Fibroblast of pulmonary artery (primary cell): ENCODE measurements around the gene CEBPA.

Source experiments
- DNase-seq: peaks from one replicate; pipeline ENCODE4 v3.0.0-alpha.2; 2010; ENCODE audit warnings: low read depth
- H3K4me3 ChIP-seq: replicated peaks from 2 replicates; pipeline ENCODE4 v1.5.1; 2011; ENCODE audit warnings: low read depth, mild to moderate bottlenecking, control low read depth, low read length, moderate library complexity
- CTCF ChIP-seq: IDR thresholded peaks from 2 replicates; pipeline ENCODE4 v1.5.1; 2011; ENCODE audit warnings: mild to moderate bottlenecking, control low read depth, low read length, inconsistent platforms; ENCODE audit errors: missing control alignments

CEBPA gene

DNA sequence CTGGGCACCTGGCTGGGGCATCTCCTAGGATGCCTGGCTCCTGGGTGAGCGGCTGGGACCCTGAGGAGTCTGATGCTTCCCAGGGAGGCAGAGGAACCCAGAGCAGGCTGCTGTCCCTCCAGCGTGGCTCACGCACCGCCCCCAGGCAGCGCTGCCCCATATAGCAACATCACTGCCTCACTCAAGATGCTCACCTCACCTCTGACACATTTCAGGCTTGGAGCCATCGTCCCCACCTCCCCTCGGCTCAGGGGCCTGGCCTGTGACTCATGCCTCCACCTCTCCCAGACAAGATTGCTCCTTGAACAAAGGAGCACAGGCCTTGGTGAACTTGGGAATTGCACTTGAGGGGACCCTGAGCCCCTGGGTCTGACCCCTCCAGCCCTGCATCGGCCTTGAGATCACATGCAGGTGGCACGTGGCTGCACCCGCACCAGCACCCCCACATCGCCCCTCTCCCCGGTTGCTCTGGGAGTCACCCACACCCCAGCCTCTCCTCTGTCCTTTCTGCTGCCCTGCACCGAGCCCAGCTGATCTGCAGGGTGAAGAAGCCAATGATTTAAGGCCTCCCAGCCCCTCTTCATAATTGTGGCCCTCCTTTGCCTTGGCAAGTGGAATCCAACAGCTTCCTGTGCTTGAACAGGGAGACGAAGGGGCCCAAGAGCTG lies 11.2 kb downstream of the CEBPA start:
- DNase-seq, result no peak
- H3K4me3 ChIP-seq, result no peak overlapping the region
- no peak for TF ChIP-seq CTCF

GRCh38 chr19:33290082-33290815 lies 12.1 kb downstream of the CEBPA start:
- TF ChIP-seq CTCF, result no peak
- no peak overlapping the region for H3K4me3 ChIP-seq
- DNase-seq, result no peak

DNA sequence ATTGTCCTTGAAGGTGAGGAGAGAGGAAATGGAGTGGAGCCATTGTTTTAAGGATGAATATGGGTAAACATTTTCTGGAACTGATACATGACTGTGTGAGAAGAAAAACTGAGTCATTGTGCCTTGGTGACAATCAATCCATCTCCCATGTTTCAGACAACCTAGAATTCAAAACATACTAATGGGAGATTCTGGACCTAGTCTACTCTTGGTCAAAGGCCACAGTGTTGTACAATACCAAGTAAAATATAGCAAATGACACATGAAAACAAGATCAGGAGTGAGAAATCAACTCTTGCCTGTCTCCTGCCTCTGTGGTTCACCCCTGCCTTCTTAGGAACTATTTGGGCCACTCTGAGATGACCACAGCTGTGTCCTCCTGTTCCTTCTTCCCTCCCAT lies 13.1 kb downstream of the CEBPA start:
- no peak for TF ChIP-seq CTCF
- no peak overlapping the region for H3K4me3 ChIP-seq

DNA sequence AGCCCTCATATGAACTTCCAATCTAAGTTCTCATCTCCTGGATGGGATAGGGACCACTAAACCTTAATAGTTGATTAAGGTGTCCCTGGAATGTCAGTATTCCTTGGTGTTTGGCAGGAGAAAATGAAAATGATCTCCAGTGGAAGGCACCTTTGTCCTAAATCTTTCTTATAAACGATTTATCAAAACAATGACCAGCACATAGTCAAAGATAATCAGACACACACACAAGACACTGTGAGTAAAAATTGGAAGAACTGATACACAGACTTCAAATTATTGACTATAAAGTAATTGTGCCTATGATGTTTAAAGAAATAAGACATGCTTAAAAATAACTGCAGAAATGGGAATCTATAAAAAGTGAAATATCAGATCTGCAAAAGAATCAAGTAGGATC lies 13.7 kb downstream of the CEBPA start:
- H3K4me3 ChIP-seq, result no peak overlapping the region
- no peak for DNase-seq
- no peak for TF ChIP-seq CTCF

More for the DNA sequence above, 13.1 kb downstream of the CEBPA start:
- no peak for DNase-seq

DNA sequence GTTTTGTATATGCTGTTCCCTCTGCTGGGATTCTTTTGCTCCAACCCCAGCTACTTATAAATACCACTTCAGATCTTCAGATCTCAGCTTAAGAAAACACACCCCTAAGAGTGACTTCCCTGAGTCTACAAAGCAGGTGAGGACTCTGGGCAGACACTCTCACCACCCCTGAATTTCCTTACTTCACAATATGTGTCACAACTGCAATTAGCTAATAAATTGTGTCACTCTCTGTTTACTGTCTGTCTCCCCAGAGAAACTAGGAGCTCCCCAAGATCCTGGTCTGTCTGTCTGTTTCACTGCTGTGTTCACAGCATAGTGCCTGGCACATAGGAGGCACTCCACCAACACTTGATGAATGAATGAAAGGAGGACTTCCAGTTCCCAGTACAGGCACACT lies 14.4 kb downstream of the CEBPA start:
- TF ChIP-seq CTCF, result no peak
- H3K4me3 ChIP-seq, result no peak overlapping the region
- DNase-seq, result no peak

- H3K4me3 ChIP-seq, result no peak overlapping the region
- no peak for TF ChIP-seq CTCF
- no peak for DNase-seq
Observed at GRCh38 chr19:33287438-33287837, 14.9 kb downstream of the CEBPA start.

DNA sequence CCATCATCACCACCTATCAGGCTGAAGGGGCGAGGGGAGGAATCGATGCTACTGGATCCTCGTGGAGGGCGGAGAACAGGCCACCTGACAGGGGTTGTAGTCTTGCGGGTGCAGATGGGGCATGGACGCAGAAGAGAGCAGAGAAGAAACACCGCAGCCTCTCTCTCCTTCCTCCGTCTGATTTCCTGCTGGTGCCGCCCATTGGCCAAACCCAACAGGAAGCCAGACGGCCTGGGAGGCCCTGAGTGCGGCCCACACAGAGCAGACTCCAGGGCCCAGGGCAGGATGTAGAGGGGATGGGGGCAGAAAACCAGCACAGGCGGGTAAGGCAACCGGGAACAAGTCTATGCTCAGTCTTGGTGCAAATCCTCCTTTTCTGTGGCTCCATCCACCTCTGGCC lies 15.4 kb downstream of the CEBPA start:
- no peak for DNase-seq
- TF ChIP-seq CTCF, result no peak
- H3K4me3 ChIP-seq, result no peak overlapping the region
